H9 (cell line): Measurements from ENCODE around the gene ARID2. TPM values are rescaled to one million over a fixed set of nuclear protein-coding genes. Genes with fewer than 3 reads are reported as not detected.

Experiments
- DNase-seq: peaks from one replicate; pipeline ENCODE4 v3.0.0-alpha.2; 2017
- H2AFZ ChIP-seq: one replicate; pipeline ENCODE4 v1.6.1; 2013; ENCODE audit warnings: mild to moderate bottlenecking, low read length, control low read depth, moderate library complexity
- H2AK5ac ChIP-seq: 2 replicates; pipeline ENCODE4 v1.6.1; 2013; ENCODE audit warnings: low read length, control low read depth, mixed read lengths; ENCODE audit not compliant: insufficient read length
- H2BK120ac ChIP-seq: one replicate; pipeline ENCODE4 v1.6.1; 2013; ENCODE audit warnings: low read depth, mild to moderate bottlenecking, low read length, control low read depth, inconsistent platforms; ENCODE audit not compliant: poor library complexity, severe bottlenecking
- H2BK12ac ChIP-seq: 2 replicates; pipeline ENCODE4 v1.6.1; 2013; ENCODE audit warnings: low read length, control low read depth, mixed read lengths, low read depth; ENCODE audit not compliant: insufficient read length
- H2BK15ac ChIP-seq: 2 replicates; pipeline ENCODE4 v1.6.1; 2013; ENCODE audit warnings: low read depth, low read length, control low read depth
- H2BK20ac ChIP-seq: one replicate; pipeline ENCODE4 v1.6.1; 2013; ENCODE audit warnings: low read depth, mild to moderate bottlenecking, low read length, control low read depth, inconsistent platforms; ENCODE audit not compliant: poor library complexity, severe bottlenecking
- H2BK5ac ChIP-seq: 2 replicates; pipeline ENCODE4 v1.6.1; 2013; ENCODE audit warnings: low read length, control low read depth, mixed read lengths; ENCODE audit not compliant: insufficient read length
- H3K14ac ChIP-seq: 2 replicates; pipeline ENCODE4 v1.6.1; 2013; ENCODE audit warnings: low read length, control low read depth; ENCODE audit not compliant: insufficient read depth
- H3K18ac ChIP-seq: 2 replicates; pipeline ENCODE4 v1.6.1; 2013; ENCODE audit warnings: low read depth, mild to moderate bottlenecking, mixed read lengths, low read length, control low read depth; ENCODE audit not compliant: insufficient read length
- H3K23ac ChIP-seq: 2 replicates; pipeline ENCODE4 v1.6.1; 2013; ENCODE audit warnings: low read length, control low read depth, mixed read lengths, low read depth; ENCODE audit not compliant: insufficient read length
- H3K23me2 ChIP-seq: 2 replicates; pipeline ENCODE4 v1.6.1; 2013; ENCODE audit warnings: low read depth, mild to moderate bottlenecking, mixed read lengths, low read length, control low read depth; ENCODE audit not compliant: insufficient read length, poor library complexity, severe bottlenecking
- H3K27ac ChIP-seq: 2 replicates; pipeline ENCODE4 v1.5.1; 2013; ENCODE audit warnings: low read length, control low read depth, mixed read lengths, low read depth; ENCODE audit not compliant: insufficient read length
- H3K27me3 ChIP-seq: 2 replicates; pipeline ENCODE4 v1.6.1; 2013; ENCODE audit warnings: low read length, control low read depth, inconsistent platforms; ENCODE audit not compliant: insufficient read depth
- H3K4ac ChIP-seq: 2 replicates; pipeline ENCODE4 v1.6.1; 2013; ENCODE audit warnings: low read depth, mild to moderate bottlenecking, control low read depth, inconsistent platforms, low read length, moderate library complexity
- H3K4me1 ChIP-seq: 2 replicates; pipeline ENCODE4 v1.6.1; 2013; ENCODE audit warnings: low read length, control low read depth, inconsistent platforms; ENCODE audit not compliant: insufficient read depth
- H3K4me2 ChIP-seq: 2 replicates; pipeline ENCODE4 v1.6.1; 2013; ENCODE audit warnings: low read length, control low read depth, mixed read lengths; ENCODE audit not compliant: insufficient read length, insufficient read depth
- H3K56ac ChIP-seq: 2 replicates; pipeline ENCODE4 v1.6.1; 2013; ENCODE audit warnings: low read depth, mild to moderate bottlenecking, mixed read lengths, low read length, control low read depth; ENCODE audit not compliant: insufficient read length
- H3K79me1 ChIP-seq: 2 replicates; pipeline ENCODE4 v1.6.1; 2013; ENCODE audit warnings: low read depth, mild to moderate bottlenecking, moderate library complexity, low read length, control low read depth, inconsistent platforms; ENCODE audit not compliant: insufficient read depth, poor library complexity, severe bottlenecking
- H3K79me2 ChIP-seq: 2 replicates; pipeline ENCODE4 v1.6.1; 2013; ENCODE audit warnings: low read length, control low read depth, inconsistent platforms; ENCODE audit not compliant: insufficient read depth
- H3K9ac ChIP-seq: 2 replicates; pipeline ENCODE4 v1.6.1; 2013; ENCODE audit warnings: low read length, control low read depth, mixed read lengths; ENCODE audit not compliant: insufficient read length; ENCODE audit errors: extremely low read depth
- H3K9me3 ChIP-seq: one replicate; pipeline ENCODE4 v1.6.1; 2013; ENCODE audit warnings: low read depth, low read length, inconsistent platforms; ENCODE audit not compliant: control insufficient read depth
- H3T11ph ChIP-seq: one replicate; pipeline ENCODE4 v1.6.1; 2013; ENCODE audit warnings: mild to moderate bottlenecking, low read length, control low read depth, inconsistent platforms
- H4K20me1 ChIP-seq: one replicate; pipeline ENCODE4 v1.6.1; 2013; ENCODE audit not compliant: control insufficient read depth, insufficient read length, insufficient read depth
- H4K5ac ChIP-seq: 2 replicates; pipeline ENCODE4 v1.6.1; 2013; ENCODE audit warnings: low read depth, mild to moderate bottlenecking, mixed read lengths, low read length, control low read depth; ENCODE audit not compliant: insufficient read length
- H4K8ac ChIP-seq: replicated peaks from 2 replicates; pipeline ENCODE4 v1.6.1; 2013; ENCODE audit warnings: low read length, control low read depth, mixed read lengths, low read depth; ENCODE audit not compliant: insufficient read length
- H4K91ac ChIP-seq: 2 replicates; pipeline ENCODE4 v1.6.1; 2013; ENCODE audit warnings: low read depth, mild to moderate bottlenecking, moderate library complexity, mixed read lengths, low read length, control low read depth; ENCODE audit not compliant: insufficient read length
- H3K27ac Mint-ChIP-seq, 3 experiments: 2 replicates in 2 of 3; 3 replicates in 1 of 3; pipeline ENCODE4 v1.8.0; 2020 to 2021; ENCODE audit warnings: mixed read lengths in 3 of 3, mild to moderate bottlenecking in 1 of 3, moderate library complexity in 1 of 3
- H3K27me3 Mint-ChIP-seq: 2 replicates; pipeline ENCODE4 v1.8.0; 2021; ENCODE audit warnings: low read depth, mild to moderate bottlenecking, moderate library complexity, mixed read lengths
- H3K36me3 Mint-ChIP-seq, 3 experiments: 2 replicates in 2 of 3; 3 replicates in 1 of 3; pipeline ENCODE4 v1.8.0; 2020 to 2021; ENCODE audit warnings: low read depth in 3 of 3, mixed read lengths in 3 of 3; ENCODE audit not compliant: insufficient read depth in 1 of 3
- H3K4me1 Mint-ChIP-seq, 2 experiments: 2 replicates each; pipeline ENCODE4 v1.8.0; 2020; ENCODE audit warnings: mixed read lengths in 2 of 2
- H3K4me3 Mint-ChIP-seq, 2 experiments: 2 replicates in 1 of 2; 3 replicates in 1 of 2; pipeline ENCODE4 v1.8.0; 2020 to 2021; ENCODE audit warnings: mild to moderate bottlenecking in 2 of 2, mixed read lengths in 2 of 2, moderate library complexity in 1 of 2
- H3K9me3 Mint-ChIP-seq, 2 experiments: 2 replicates in 1 of 2; 3 replicates in 1 of 2; pipeline ENCODE4 v1.8.0; 2020; ENCODE audit warnings: mild to moderate bottlenecking in 2 of 2, mixed read lengths in 2 of 2, moderate library complexity in 1 of 2
- WGBS: extraction: QIAGEN DNeasy Blood & Tissue Kit; methylation state at CpG from one replicate; pipeline ENCODE4 v1.1.7; 2013; ENCODE audit warnings: missing lambda C conversion rate, low lambda C conversion rate, mixed read lengths; ENCODE audit not compliant: insufficient read length; ENCODE audit errors: extremely low coverage; 5-methylcytosine and 5-hydroxymethylcytosine counted together
- total RNA-seq: library from RNA; stranded (reverse); gene quantifications from 2 replicates; pipeline ENCODE4 v1.2.1, GENCODE V29; 2021
- TF ChIP-seq, protein P1 (sequence below): fragments of 200-600 bp; sonication (generic); conservative IDR thresholded peaks from 3 replicates; pipeline ENCODE4 v1.8.0; 2021; ENCODE audit warnings: antibody characterized with exemption, mild to moderate bottlenecking

The ARID2 gene
- total RNA-seq, 1 experiment from 2014 or later = 63.8 TPM

DNA sequence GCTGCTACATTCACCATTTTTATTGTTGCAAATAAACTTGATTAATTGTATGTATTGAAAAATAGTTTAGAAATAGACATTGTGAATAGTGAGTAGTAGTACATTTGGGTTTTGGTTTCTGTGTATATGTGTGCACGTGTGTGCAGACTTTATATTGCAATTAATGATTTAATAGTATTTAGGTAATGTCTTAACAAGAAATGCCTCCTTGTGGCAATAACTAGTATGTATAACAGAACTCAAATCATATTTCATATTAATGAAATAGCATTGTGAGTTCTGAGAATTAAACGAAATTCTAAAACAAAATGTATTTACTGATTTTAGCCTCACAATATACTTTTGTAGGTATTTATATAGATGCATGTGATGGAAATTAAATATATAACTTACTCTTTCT, 160.8 kb downstream of the ARID2 start:
- Histone ChIP-seq H3K23ac (no peak overlapping the region), H3K9ac (no peak overlapping the region), H3K9me3 (no peaks in the 10 kb centered on the region), H3K79me1 (no peaks in the 10 kb centered on the region), H2BK120ac (no peak overlapping the region), H3K23me2 (no peaks in the 10 kb centered on the region), H3K4ac (no peak overlapping the region), H3K4me2 (no peak overlapping the region), H2BK5ac (no peak overlapping the region), H4K5ac (no peak overlapping the region), H4K8ac (no peak overlapping the region), H3K27me3 (no peaks in the 10 kb centered on the region), H3K79me2 (no peaks in the 10 kb centered on the region), H2AK5ac (no peak overlapping the region), H2BK15ac (no peak overlapping the region), H3K56ac (no peak overlapping the region), H3K18ac (no peak overlapping the region), H4K91ac (no peak overlapping the region), H3K14ac (no peak overlapping the region), H2BK20ac (no peak overlapping the region), H3K4me1 (no peaks in the 10 kb centered on the region; the same call in 1 of the 2 replicates), H4K20me1 (no peaks in the 10 kb centered on the region), H3T11ph (no peak overlapping the region), H2AFZ (no peak overlapping the region), H2BK12ac (no peak overlapping the region), H3K27ac (no peak overlapping the region)
- DNase-seq = no peak
- H3K27me3 Mint-ChIP-seq = no peaks in the 10 kb centered on the region
- H3K4me3 Mint-ChIP-seq = no peak overlapping the region
- no peak overlapping the region for H3K27ac Mint-ChIP-seq
- peaks cover 12 to 21% of the 10 kb centered on the region in 2 experiments for H3K4me1 Mint-ChIP-seq
- no CpG with 5 or more reads among the region's 2 CpGs for WGBS
- H3K9me3 Mint-ChIP-seq = peaks cover 4 to 11% of the 10 kb centered on the region in 2 experiments; a peak in 3 of 5 replicates
- H3K36me3 Mint-ChIP-seq = peaks cover 23 to 40% (median 36%) of the 10 kb centered on the region in 3 experiments
- TF ChIP-seq, protein P1, sequence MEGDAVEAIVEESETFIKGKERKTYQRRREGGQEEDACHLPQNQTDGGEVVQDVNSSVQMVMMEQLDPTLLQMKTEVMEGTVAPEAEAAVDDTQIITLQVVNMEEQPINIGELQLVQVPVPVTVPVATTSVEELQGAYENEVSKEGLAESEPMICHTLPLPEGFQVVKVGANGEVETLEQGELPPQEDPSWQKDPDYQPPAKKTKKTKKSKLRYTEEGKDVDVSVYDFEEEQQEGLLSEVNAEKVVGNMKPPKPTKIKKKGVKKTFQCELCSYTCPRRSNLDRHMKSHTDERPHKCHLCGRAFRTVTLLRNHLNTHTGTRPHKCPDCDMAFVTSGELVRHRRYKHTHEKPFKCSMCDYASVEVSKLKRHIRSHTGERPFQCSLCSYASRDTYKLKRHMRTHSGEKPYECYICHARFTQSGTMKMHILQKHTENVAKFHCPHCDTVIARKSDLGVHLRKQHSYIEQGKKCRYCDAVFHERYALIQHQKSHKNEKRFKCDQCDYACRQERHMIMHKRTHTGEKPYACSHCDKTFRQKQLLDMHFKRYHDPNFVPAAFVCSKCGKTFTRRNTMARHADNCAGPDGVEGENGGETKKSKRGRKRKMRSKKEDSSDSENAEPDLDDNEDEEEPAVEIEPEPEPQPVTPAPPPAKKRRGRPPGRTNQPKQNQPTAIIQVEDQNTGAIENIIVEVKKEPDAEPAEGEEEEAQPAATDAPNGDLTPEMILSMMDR = no peak
